ENCODE data around the gene GPHN.

GPHN gene

DNA sequence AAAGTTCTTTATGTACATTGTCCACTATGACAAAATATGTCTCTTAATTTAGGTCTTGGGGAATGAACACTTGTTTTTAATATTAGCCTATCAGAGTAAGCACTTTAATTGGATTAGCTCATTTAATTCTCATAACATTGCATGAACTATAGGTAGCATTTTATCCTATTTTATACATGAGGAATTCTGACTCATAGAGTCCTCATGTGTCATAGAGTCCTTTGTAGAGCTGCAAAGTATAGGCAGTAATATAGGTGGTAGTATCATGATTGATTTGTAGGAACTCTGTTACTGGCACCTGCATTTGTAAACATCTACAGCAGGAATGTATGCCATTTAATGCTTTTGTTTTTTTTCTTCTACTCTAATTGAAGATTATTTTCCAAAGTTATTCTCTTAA is 96.0 kb downstream of the GPHN start:
- no peak for DNase-seq

DNA sequence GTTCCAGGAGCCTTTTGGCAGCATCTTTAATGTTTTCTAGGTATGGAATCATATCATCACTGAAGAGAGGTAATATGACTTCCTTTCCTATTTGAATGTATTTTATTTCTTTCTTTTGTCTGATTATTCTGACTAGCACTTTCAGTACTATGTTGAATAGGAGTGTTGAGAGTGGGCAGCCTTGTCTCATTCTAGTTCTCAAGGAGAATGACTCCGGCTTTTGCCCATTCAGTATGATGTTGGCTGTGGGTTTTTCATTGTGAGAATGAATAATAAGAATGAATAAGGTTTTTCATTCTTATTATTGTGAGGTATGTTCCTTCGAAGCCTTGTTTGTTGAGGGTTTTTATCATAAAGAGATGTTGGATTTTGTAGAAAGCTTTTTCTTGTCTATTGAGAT is 98.9 kb downstream of the GPHN start:
- no peak for DNase-seq

DNA sequence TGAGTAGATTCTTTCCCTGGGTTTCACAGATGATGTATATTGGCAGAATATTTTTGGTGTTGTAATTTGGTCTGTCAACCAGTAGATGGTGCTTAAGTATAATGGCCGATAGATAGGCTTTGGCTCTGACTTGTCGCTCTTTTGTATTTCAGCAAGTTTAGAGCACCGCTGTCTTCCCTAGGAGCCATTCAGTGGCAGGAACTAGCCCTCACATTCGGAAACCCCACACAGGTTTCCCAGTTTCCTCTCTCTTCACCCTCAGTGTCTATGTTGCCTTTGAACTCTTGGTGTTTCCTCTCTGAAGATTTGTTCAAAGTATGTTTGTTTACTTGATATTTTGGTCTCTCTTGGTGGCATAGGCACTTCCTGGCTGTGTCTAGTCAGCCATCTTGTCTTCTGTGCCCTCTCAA is 102.2 kb downstream of the GPHN start:
- peak; percentile 14 for DNase-seq

DNA sequence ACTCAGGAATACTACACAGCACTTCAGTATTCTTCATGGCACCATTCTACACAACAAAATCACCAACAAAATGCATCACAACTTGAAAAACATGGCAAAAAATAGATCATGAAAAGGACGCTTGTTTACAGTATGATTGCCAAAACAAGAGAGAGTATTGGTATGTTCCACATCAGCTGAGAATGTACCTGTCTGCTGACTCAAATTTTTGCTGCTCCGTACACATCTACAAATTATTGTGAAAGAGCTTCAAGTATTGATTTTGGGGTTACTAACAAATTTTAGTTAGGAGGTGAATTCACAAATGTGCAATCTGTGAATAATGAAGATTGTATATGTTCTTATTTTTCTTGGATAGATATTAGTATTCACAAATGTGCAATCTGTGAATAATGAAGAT is 105.4 kb downstream of the GPHN start:
- no peak for DNase-seq

DNA sequence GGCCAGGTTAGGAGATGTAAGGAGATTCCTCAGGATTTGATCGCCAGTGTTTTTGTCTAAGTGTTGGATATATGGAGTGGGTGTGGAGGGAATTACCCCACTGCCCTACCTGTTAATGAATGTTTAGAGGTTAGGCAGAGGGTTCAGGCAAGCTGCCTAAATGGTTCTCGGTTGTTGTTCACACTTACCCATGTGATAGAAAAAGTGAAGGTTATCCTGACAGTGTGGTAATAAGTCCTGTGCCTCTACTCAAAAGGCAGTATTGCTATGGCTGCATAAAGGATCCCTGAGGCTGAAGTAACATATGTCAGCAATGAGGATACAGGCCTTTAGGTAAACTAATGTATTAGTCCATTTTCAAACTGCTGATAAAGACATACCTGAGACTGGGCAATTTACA is 112.0 kb downstream of the GPHN start:
- no peak for DNase-seq

DNA sequence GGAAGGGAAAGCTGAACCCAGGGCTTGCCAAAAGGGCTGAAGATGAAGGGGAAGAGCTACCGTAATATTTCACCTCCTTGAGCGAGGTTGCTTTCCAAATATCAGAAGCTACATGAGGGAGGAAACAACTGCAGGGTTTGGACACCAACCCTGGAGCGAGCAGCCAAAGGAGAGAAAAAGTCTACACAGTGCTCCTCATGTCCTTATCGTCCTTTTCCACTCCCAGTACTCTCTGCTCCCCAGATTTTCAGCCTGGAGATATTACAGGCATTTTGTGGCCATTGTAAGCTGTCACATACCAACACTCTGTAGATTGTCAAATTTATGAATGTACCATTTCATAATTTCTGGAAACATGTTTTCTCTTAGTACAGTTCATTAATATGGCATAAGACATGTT is 115.9 kb downstream of the GPHN start:
- no peak for DNase-seq

DNA sequence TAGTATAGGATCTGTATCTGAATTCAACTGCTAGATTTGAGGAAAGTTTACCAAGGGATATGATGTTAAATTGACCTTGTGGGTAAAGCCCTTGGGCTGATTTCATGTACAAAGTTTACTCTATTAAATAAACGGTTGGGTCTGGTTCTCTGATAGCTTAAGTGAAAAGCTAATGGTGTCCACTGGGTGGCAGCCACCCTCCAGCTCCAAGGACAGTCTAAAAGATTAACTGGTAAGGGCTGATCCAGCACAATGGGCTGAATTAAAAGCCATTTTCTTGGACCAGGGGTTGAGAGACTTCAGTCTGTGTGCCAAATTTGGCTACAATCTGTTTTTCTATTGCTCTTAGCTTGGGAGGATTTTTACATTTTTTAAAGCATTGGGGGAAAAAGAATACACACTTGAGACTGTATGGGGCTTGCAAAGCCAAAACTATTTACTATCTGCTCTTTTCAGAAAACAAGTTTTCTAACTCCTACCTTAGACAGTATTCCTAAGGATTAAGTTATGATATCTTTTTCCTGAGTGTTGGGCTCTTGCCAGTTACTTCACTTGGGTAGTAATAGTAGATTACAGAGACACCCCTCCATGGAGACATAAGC is 116.5 kb downstream of the GPHN start:
- peak; percentile 30 for DNase-seq

DNA sequence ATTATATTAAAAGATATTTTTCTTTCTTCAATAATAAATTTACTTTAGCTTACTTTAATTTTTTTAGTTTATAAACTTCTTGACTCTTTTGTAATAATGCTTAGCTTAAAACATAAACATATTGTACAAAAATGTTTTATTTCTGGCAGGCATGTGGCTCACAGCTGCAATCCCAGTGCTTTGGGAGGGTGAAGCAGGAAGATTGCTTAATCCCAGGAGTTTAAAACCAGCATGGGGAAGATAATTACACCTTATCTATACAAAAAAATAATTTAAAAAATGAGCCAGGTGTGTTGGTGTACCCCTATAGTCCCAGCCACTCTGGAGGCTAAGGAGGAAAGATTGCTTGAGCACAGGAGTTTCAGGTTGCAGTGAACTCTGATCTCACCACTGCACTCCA is 120.7 kb downstream of the GPHN start:
- no peak for DNase-seq

DNA sequence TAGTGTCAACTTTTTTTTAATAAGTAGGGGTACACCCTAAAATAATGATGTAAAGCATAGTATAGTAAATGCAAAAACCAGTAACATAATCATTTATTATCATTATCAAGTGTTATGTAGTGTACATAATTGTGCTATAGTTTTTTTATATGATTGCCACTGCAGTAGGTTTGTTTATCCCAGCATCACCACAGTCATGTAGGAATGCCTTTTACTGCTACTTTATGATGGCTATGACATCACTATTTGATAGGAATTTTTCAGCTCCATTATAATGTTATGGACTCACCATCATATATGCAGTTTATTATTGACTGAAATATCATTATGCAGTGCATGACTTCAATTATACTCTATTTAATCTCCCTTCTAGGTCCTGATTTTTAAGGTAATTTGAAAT is 121.6 kb downstream of the GPHN start:
- DNase-seq, result no peak

DNA sequence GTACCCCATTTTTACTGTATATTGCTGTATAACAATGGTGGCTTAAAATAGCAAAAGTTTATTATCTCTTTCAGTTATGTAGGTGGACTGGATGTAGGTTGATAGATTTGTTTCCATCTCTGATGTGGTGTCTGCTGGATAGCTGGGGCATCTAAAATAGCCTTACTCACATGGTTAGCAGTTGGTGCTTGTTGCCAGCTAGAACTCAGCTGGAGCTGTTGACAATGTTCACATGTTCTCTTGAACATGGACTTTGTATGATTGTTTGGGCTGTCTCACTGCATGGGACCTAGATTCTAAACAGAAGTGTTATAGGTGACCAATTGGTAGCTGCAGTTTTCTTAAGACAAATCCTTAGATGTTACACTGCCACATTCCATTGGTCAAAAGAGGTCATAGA is 126.9 kb downstream of the GPHN start:
- DNase-seq, result no peak

DNA sequence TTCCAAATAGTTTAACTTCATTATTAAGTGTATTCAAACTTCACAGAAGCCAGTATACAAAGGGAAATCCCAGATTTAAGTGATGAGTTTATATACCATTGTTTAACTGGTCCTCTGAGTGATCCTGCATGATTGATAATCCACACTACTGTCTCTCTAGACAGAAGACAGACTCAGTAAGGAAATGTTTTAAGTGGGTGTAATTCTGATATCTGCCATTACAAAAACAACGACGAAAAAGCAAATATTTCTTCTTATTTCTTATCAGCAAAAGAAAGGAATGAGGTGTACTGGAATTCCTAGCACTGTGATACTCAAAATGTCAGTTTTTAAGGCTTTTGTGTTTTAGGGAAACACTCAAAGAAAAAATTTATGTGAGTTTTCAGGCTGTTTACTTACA is 127.5 kb downstream of the GPHN start:
- DNase-seq, result no peak

DNA sequence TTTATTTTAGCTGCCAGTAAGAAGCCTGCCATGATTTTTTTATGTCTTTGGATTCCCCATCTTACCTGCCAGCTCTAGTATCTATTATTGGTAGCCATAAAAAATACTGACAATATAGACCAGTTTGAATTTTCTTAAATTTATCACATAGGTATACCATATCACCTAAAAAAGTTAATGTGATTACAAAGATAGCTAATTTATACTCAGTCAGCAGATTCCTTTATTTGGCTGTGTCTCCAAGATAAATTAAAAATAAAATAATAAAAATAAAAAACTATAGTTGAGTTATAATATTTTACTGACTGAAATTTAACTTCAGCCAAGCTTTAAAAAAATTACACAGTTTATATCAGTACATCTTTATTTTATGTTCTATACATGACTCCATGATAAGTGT is 128.3 kb downstream of the GPHN start:
- DNase-seq, result no peak

DNA sequence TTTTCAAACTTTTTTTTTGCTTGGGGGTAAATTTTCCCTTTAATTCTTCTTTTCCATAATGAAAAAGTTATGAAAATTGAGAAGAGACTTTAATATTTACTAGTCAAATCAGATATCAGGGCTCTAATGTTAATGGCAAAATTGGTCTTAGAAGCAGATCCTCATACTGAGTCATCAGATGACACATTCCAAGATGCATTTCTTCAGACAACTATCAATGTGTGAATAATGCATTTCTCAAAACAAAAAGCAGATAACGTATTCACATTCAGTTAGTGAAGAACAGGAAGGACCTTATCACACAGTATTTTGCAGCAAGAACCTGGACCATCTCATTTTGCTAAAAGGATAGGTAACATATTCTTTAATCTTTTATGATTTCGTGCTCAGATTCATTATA is 130.7 kb downstream of the GPHN start:
- DNase-seq, result no peak

DNA sequence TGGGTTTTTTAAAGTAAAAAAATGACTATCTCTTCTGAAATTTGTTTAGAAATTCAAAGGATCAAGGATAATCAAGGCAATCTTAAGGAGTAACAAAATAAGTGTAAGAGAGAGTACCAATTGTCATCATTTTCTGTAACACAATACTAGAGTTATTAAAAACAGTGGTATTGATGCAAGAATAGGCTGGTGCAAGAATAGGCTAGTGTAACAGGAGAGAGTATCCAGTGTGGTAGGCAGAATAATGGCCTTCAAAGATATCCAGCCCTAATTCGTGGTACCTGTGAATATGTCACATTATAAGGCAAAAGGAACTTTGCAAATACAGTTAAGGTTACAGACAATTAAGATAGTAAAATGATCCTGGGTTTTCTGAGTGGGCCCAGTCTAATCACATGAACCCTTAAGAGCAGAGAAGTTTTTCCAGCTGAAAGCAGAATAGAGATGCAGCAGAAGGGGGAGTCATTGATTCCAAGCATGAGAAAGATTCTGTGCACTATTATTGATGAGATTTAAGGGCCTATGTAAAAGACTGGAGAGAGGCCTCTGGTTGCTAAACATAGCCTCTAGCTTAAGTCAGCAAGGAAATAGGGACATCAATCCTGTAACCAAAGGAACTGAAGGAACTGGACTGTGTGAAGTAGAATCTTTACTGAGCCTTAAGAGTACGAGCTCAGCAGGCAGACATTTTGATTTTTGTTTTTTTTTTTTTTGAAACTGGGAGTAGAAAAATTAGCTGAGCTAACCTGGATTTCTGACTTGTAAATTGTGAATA is 134.1 kb downstream of the GPHN start:
- no peak for DNase-seq

DNA sequence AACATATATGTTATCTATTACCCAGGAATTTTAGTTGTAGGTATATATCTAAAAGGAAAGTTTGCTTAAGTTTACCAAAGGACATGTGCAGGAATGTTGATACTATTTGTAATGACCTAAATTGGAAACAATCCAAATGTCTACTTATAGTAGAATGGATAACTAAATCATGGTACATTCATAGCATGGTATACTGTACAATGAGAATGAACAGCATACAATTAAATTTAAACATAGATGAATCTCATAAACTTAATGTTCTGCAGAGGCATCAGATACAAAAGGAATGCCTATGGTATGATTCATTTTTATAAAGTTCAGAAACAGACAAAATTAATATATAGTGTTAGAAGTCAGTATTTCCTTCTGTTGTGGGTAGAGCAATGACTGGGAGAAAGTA is 135.4 kb downstream of the GPHN start:
- no peak for DNase-seq

DNA sequence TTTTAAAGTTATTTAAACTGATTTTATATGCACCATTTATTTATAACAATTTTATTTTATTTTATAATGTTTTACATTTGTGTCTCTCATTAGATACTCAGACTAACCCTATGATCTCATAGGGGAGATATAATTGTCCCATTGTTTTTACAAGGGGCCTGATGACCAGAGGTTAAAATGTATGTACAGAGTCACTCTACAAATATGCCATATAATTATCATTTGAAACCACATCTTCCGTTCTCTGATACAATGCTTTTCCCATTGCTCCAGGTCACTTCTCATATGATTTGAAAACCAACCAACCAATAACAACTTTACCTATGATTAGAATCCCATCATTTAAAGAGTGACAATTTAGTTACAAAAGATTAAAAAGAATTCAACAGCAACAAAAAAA is 137.8 kb downstream of the GPHN start:
- DNase-seq, result no peak

DNA sequence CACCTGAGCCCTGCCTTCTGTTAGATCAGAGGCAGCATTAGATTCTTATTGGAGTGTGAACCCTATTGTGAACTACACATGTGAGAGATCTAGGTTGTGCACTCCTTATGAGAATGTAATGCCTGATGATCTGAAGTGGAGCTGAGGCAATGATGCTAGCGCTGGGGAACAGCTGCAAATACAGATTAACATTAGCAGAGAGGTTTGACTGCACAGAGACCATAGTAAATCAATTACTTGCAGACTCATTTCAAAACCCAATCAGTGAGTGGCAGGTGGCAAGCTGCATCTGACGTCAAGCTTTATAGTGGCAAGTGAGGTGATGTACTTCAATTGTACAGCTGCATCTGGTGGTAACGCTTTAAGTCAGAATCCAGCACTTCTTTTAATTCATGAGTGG is 141.6 kb downstream of the GPHN start:
- DNase-seq, result no peak

DNA sequence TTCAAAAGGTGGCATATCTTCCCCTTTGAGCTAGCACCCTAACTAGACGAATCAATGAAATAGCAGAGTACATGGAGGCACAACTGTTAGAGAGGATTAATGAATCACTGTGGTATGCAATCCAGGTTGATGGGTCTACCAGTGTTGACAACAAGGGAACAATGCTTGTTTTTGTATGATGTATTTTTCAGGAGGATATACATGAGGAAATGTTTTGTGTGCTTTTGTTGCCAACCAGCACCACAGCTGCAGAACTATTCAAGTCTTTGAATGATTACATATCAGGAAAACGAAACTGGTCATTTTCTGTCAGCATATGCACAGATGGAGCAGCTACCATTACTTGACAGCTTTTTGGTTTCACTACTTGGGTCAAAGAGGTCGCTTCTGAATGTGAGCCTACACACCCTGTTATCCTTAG is 142.6 kb downstream of the GPHN start:
- no peak for DNase-seq

DNA sequence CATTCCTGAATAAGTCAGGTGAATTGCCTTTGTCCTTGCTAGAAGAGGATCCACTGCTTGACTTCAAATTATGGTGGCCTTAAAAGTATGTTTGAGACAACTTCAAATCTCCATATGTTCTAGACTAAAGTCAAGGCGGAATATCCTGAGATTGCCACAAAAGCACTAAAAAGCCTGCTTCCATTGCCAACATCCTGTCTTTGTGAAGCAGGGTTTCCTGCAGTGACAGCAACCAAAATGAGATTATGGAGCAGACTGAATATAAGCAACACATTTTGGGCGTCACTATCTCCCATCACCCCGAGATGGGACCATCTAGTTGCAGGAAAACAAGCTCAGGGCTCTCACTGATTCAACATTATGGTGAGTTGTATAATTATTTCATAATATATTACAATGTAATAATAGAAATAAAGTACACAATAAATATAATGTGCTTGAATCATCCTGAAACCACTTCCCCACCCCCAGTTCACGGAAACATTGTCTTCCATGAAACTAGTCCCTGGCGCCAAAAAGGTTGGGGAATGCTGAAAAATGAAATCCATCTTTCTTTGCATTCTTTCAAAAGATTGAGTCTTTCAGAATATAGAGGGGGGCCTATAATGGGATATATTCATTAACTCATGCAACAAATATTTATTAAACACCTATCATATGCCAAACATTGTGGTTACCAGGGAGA is 143.7 kb downstream of the GPHN start:
- DNase-seq, result no peak

DNA sequence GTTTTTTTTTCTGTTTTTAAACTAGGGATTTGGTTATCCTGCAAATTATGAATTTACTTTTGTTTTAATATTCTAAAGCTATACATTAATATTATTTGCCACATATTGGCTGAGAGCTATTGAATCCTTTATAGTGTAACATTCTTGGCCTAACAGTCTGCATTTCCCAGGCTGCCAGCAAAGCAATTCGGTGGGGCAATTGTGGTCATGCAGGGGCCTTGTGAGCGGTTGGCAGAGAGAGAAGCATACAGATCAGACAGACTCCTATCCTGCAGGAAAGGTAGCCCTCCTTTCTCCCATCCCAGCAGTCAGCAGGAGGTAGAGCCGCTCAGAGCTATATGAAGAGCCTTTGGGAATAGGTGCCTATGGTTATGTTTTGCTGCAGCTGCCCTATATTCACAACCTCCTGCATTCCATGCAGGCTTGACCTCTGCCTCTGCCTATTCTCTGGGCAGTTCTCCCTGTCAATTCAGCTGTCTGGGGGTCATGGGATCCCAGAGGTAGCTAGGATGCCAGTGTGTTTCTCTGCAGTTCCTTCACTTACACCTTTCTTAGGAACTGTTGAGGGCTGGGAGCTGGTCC is 144.7 kb downstream of the GPHN start:
- DNase-seq, result no peak

DNA sequence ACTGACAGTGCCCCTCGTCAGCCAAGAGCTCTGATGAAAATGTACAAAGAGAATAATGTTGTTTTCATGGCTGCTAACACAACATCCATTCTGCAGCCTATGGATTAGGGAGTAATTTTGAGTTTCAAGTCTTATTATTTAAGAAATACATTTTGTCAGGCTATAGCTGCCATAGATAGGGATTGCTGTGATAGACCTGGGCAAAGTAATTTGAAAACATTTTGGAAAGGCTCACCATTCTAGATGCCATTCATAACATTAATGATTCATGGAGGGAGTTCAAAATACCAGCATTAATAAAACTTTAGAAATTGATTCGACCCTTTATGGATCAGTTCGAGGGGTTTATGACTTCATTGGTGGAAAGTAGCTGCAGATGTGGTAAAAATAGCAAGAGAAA is 149.8 kb downstream of the GPHN start:
- DNase-seq, result no peak

DNA sequence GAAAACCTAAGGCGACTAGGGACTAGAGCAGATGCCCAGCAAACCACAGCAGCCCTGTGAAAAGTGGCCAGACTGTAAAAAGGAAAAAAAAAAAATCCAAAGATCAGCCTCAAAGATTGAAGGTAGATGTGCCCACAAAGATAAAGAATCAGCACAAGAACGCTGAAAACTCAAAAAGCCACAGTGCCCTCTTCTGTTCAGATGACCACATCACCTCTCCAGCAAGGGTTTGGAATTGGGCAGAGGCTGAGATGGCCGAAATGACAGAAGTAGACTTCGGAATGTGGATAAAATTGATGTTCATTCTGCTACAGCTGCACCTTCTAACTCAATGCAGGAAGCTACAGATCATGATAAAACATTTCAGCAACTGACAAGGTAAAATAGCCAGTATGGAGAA is 154.4 kb downstream of the GPHN start:
- DNase-seq, result no peak

DNA sequence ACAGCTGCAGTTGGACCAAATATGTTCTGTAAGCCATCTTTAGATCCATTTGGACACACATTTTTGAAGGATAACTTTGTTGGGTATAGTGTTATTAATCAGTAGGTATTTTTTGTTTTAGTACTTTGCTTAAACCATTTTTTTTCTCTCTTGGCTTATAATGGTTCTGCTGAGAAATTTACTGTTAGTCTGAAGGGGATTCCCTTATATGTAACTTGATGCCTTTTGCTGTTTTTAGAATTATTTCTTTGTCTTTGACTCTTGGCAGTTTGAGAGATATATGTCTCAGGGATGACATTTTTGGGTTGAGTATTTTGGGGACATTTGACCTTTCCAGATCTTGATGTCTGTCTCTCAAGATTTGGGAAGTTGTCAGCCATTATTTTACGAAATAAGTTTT is 169.8 kb downstream of the GPHN start:
- DNase-seq, result no peak

DNA sequence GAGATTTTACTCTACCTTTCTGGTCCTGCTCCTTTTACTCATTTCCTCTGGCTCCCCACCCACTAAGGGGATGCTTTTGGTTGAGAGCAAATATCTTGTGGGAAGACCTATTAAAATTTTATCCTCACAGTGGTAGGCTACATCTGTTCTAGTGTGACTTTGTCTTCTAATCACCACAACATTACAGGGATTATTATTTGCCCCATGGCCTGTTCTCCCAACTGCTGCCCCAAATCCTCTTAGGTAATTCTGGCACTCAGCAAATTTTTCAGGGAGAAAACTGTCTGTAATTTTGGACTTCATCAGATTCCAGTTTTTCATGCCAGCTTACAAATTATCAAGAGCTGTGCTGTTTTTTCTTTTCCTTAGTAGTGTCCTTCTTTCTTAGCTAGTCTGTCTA is 172.3 kb downstream of the GPHN start:
- DNase-seq, result no peak
